GM19452 (cell line): ENCODE data around the gene GTF2H2.
"Not testable (repeated sequence)": the region's sequence is repeated elsewhere in the genome, so short reads cannot be mapped to it uniquely, and the experiment has no call there.

Experiments
- ATAC-seq: cut with Tn5 transposase; IDR thresholded peaks from one replicate; pipeline ENCODE4 v1.9.1; 2021; ENCODE audit not compliant: unreplicated experiment

Gene GTF2H2

DNA sequence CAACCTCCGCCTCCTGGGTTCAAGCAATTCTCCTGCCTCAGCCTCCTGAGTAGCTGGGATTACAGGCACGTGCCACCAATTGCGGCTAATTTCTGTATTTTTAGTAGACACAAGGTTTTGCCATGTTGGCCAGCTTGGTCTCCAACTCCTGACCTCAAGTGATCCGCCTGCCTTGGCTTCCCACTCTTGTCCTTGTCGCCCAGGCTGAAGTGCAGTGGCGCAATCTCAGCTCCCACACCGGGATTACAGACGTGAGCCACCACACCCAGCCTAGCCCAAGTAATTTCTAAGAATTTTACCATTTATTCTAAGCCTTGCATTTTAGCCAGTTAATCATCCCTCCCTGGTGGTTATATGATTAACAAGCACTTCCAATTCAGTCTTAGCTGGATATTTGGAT is 53.3 kb downstream of the GTF2H2 start:
- no peak for ATAC-seq

DNA sequence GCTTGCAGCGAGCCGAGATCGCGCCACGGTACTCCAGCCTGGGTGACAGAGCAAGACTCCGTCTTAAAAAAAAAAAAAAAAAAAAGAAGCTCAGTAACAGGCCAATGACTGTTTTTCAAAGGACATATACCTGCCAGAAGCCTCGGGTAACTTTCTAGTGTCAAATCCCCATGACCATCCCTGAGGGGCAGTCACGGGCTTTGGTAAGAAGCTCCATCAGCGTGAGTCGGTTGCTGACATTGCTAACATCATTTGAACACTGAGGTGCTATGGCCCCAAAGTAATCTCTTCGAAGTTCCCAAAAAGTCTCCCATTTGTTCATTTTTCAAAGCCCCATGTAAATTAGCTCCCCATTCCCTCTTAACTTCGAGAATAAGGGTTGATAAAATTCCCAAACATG is 53.9 kb downstream of the GTF2H2 start:
- no peak for ATAC-seq

DNA sequence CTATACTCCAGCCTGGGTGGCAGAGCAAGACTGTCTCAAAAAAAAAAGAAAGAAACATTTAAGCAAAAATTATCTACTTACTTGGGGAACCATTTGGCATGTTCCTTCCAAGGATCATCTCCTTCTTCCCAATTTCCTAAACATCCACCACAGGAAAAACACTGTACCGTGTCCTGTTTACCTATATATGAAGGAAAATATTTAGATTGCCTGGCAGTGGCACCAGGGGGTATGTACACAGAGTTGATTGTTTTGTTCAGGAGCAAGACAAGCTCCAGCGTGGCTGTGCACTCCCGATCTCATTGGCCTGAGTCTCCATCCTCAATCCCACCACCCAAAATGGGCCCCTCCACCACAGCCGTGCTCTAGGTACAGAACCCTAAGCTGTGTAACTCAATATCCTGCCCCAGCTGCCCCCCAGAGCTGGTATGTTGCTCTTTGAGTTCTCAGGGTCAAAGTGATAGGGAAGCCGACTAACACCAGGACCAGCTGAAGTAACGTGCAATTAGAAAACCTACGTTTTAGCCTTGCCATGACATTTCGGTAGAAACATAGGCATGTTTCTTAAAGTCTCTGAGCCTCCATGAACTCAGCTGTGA is 56.2 kb downstream of the GTF2H2 start:
- ATAC-seq: no peak

DNA sequence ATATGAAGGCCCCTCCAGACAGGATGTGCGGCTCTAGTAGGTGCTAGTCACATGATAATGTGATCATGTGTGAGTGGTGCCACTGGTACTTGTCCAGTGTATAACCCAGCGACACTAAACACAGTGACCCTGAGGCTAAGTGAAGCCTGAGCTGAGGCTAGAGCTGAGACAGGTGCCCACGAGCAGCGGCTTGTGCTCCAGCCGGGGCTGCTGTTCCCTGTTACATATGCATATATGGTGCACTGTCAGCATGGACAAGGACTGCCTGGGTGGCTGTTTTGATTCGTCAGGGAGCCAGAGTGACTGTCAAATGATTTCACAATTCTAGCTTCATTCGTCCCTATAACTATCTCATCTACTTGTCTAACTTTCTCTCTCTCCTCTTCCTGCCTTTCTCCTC is 60.5 kb downstream of the GTF2H2 start:
- ATAC-seq: not testable (repeated sequence)
